ENCODE measurements around the gene SV2B. TPM values are rescaled to one million over a fixed set of nuclear protein-coding genes. Genes with fewer than 3 reads are reported as not detected.

SV2B gene
- total and polyA plus RNA-seq, 2 donors (not counting 1 experiment from before 2014, with no cell fraction given), result not detected

GRCh38 chr15:91072161-91072560 lies 27.9 kb upstream of the SV2B start:
- peaks cover 33% of the 10 kb centered on the region for H3K27me3 Mint-ChIP-seq
- no peaks in the 10 kb centered on the region for H3K9me3 Mint-ChIP-seq (ENCODE audit: insufficient read depth)
- Histone ChIP-seq H3K27me3 (replicated peaks in 1 of 4; ENCODE audit: control extremely low read depth in 1 of 4, control insufficient read depth in 3 of 4, insufficient read depth in 4 of 4, low read length in 3 of 4) (peaks cover 0 to 6% (median 1%) of the 10 kb centered on the region in 4 experiments), H3K9ac (ENCODE audit: low read length) (no peak overlapping the region), H3K4me3 (ENCODE audit: control extremely low read depth in 1 of 5, extremely low read depth in 1 of 5, insufficient read depth in 1 of 5, low read depth in 2 of 5, low read length in 4 of 5) (no peak overlapping the region), H4K20me1 (ENCODE audit: control insufficient read depth, insufficient read depth, low read length, poor library complexity, severe bottlenecking) (no peaks in the 10 kb centered on the region), H3K4me2 (replicated peaks; ENCODE audit: low read depth, low read length, poor library complexity, severe bottlenecking) (no peak overlapping the region), H3K9me3 (ENCODE audit: control extremely low read depth in 1 of 3, control insufficient read depth in 2 of 3, insufficient read depth in 1 of 3, low read length in 2 of 3) (no peaks in the 10 kb centered on the region), H3K36me3 (replicated peaks in 1 of 2; ENCODE audit: control extremely low read depth in 1 of 2, control insufficient read depth in 1 of 2, extremely low read depth in 1 of 2, insufficient read depth in 2 of 2, low read length in 1 of 2) (no peaks in the 10 kb centered on the region), H3K79me2 (ENCODE audit: control insufficient read depth, insufficient read depth, low read length) (no peaks in the 10 kb centered on the region), H3K4me1 (ENCODE audit: control insufficient read depth in 2 of 2, insufficient read depth in 2 of 2, low read length in 2 of 2) (no peaks in the 10 kb centered on the region), H2AFZ (ENCODE audit: insufficient read depth, low read depth, low read length, poor library complexity, severe bottlenecking) (no peak overlapping the region), H3K27ac (ENCODE audit: low read length in 2 of 2) (no peak overlapping the region)
- WGBS (ENCODE audit: insufficient coverage), result no CpG with 5 or more reads among the region's 4 CpGs
- CTCF ChIA-PET, result no interaction called here
- H3K27ac Mint-ChIP-seq, result no peak overlapping the region
- H3K4me1 Mint-ChIP-seq, result no peaks in the 10 kb centered on the region
- TF ChIP-seq, protein P1, sequence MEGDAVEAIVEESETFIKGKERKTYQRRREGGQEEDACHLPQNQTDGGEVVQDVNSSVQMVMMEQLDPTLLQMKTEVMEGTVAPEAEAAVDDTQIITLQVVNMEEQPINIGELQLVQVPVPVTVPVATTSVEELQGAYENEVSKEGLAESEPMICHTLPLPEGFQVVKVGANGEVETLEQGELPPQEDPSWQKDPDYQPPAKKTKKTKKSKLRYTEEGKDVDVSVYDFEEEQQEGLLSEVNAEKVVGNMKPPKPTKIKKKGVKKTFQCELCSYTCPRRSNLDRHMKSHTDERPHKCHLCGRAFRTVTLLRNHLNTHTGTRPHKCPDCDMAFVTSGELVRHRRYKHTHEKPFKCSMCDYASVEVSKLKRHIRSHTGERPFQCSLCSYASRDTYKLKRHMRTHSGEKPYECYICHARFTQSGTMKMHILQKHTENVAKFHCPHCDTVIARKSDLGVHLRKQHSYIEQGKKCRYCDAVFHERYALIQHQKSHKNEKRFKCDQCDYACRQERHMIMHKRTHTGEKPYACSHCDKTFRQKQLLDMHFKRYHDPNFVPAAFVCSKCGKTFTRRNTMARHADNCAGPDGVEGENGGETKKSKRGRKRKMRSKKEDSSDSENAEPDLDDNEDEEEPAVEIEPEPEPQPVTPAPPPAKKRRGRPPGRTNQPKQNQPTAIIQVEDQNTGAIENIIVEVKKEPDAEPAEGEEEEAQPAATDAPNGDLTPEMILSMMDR (IDR thresholded peaks at IDR 0.05), result no peak
- TF ChIP-seq EZH2 (IDR thresholded peaks at IDR 0.05; ENCODE audit: borderline replicate concordance, insufficient read depth, low read depth, low read length, poor library complexity, severe bottlenecking), result no peak
- intact Hi-C loops (cut with micrococcal nuclease), result no loop called here
- DNase-seq, result no peak
- POLR2A ChIA-PET, result no interaction called here
- ATAC-seq (ENCODE audit: low read depth), result no peak
- H3K4me3 Mint-ChIP-seq, result no peak overlapping the region

DNA sequence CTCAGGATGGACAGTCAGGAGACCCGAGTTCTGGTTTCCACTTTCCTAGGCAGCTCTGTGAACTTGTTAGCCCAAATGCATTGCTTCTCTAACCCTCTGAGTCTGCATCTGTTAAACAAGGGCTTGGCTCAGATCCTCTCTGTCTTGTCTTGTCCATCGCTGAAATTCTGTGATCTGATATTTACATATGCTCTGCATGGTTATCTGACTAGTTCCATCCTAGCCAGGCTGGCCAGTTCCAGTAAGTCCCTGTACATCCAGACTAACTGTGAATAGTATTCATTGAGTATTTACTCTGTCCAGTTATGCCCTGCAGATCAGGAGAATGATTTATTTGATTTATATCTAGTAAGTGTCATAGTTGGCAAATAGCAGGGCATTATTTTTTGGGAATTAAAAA lies 27.0 kb upstream of the SV2B start:
- no peak for ATAC-seq (ENCODE audit: low read depth)
- no peaks in the 10 kb centered on the region for H3K79me2 ChIP-seq (ENCODE audit: control insufficient read depth, insufficient read depth, low read length)
- no peak overlapping the region for H2AFZ ChIP-seq (ENCODE audit: insufficient read depth, low read depth, low read length, poor library complexity, severe bottlenecking)
- no peaks in the 10 kb centered on the region for H3K36me3 ChIP-seq (replicated peaks in 1 of 2; ENCODE audit: control extremely low read depth in 1 of 2, control insufficient read depth in 1 of 2, extremely low read depth in 1 of 2, insufficient read depth in 2 of 2, low read length in 1 of 2)
- Mint-ChIP-seq H3K27me3 (peaks cover 32% of the 10 kb centered on the region), H3K27ac (no peak overlapping the region), H3K4me3 (no peak overlapping the region), H3K4me1 (no peaks in the 10 kb centered on the region), H3K9me3 (ENCODE audit: insufficient read depth) (no peaks in the 10 kb centered on the region)
- no peak overlapping the region for H3K9ac ChIP-seq (ENCODE audit: low read length)
- no peak for DNase-seq
- H3K4me3 ChIP-seq (ENCODE audit: control extremely low read depth in 1 of 5, extremely low read depth in 1 of 5, insufficient read depth in 1 of 5, low read depth in 2 of 5, low read length in 4 of 5), result no peak overlapping the region
- peaks cover 0 to 7% (median 0%) of the 10 kb centered on the region in 3 donors for H3K9me3 ChIP-seq (ENCODE audit: control extremely low read depth in 1 of 3, control insufficient read depth in 2 of 3, insufficient read depth in 1 of 3, low read length in 2 of 3)
- H3K4me1 ChIP-seq (ENCODE audit: control insufficient read depth in 2 of 2, insufficient read depth in 2 of 2, low read length in 2 of 2), result no peaks in the 10 kb centered on the region
- no peaks in the 10 kb centered on the region for H4K20me1 ChIP-seq (ENCODE audit: control insufficient read depth, insufficient read depth, low read length, poor library complexity, severe bottlenecking)
- no peak overlapping the region for H3K4me2 ChIP-seq (replicated peaks; ENCODE audit: low read depth, low read length, poor library complexity, severe bottlenecking)
- ChIA-PET CTCF (interaction anchor here (1.1 to 1.5 kb wide), 2 partner anchors 10 to 117 kb away, joined by 3 to 4 read pairs; no protein-coding TSS in a partner anchor), POLR2A (no interaction called here)
- WGBS (ENCODE audit: insufficient coverage), result 92% methylated on average over 1 of the region's 2 CpGs
- intact Hi-C loops (cut with micrococcal nuclease), result no loop called here
- TF ChIP-seq, protein P1 (IDR thresholded peaks at IDR 0.05), result no peak
- no peak for TF ChIP-seq EZH2 (IDR thresholded peaks at IDR 0.05; ENCODE audit: borderline replicate concordance, insufficient read depth, low read depth, low read length, poor library complexity, severe bottlenecking)
- H3K27ac ChIP-seq (ENCODE audit: low read length in 2 of 2), result no peak overlapping the region
- H3K27me3 ChIP-seq (replicated peaks in 1 of 4; ENCODE audit: control extremely low read depth in 1 of 4, control insufficient read depth in 3 of 4, insufficient read depth in 4 of 4, low read length in 3 of 4), result peaks cover 0 to 6% (median 1%) of the 10 kb centered on the region in 4 experiments

Data from B cell (primary cell).